Right lobe of liver (tissue), 4 donors: ENCODE data around the gene PPP6R3.

Source experiments
- CTCF ChIP-seq, 4 donors: fragments of 200-600 bp in 3 of 4; fragments of 450-650 bp in 1 of 4; IDR thresholded peaks; one replicate each; pipeline versions ENCODE4 v1.5.1 to v1.8.0; 2016 to 2022; ENCODE audit warnings: antibody characterized with exemption in 4 of 4, mild to moderate bottlenecking in 2 of 4
- POLR2A ChIP-seq: fragments of 450-650 bp; IDR thresholded peaks from one replicate; pipeline ENCODE4 v1.6.1; 2017; ENCODE audit warnings: antibody characterized with exemption, mild to moderate bottlenecking
- donor health status: DM: no; HTN: no; CAD: no.
- donor health status: DM: no; HTN: no; CAD: no.
- donor health status: DM: no; HTN: yes; CAD: no.

- no peak for TF ChIP-seq CTCF (IDR thresholded peaks at IDR 0.05)
- no peak for TF ChIP-seq POLR2A
These were observed 131.2 kb downstream of the PPP6R3 start for GRCh38 chr11:68591719-68592118.
